Neural crest cell (in vitro differentiated cells): Measurements from ENCODE around the gene CELA3A. TPM values are rescaled to one million over a fixed set of nuclear protein-coding genes. Genes with fewer than 3 reads are reported as not detected.
"Not testable (repeated sequence)": the region's sequence is repeated elsewhere in the genome, so short reads cannot be mapped to it uniquely, and the experiment has no call there.

Experiments used
- DNase-seq: peaks from one replicate; pipeline ENCODE4 v3.0.0; 2021; ENCODE audit warnings: low read depth, mixed read lengths, low spot score
- H3K27ac Mint-ChIP-seq: one replicate; pipeline ENCODE4 v1.8.0; 2021; ENCODE audit warnings: mild to moderate bottlenecking, mixed read lengths; ENCODE audit not compliant: unreplicated experiment
- H3K27me3 Mint-ChIP-seq: 2 replicates; pipeline ENCODE4 v1.8.0; 2021; ENCODE audit warnings: low read depth, mild to moderate bottlenecking, mixed read lengths
- H3K36me3 Mint-ChIP-seq: 2 replicates; pipeline ENCODE4 v1.8.0; 2021; ENCODE audit warnings: low read depth, mild to moderate bottlenecking, mixed read lengths
- H3K4me1 Mint-ChIP-seq: 2 replicates; pipeline ENCODE4 v1.8.0; 2021; ENCODE audit warnings: mixed read lengths
- H3K4me3 Mint-ChIP-seq: one replicate; pipeline ENCODE4 v1.8.0; 2021; ENCODE audit warnings: mild to moderate bottlenecking, mixed read lengths
- H3K9me3 Mint-ChIP-seq: 2 replicates; pipeline ENCODE4 v1.8.0; 2021; ENCODE audit warnings: mixed read lengths
- total RNA-seq: library from RNA; stranded (reverse); gene quantifications from 2 replicates; pipeline ENCODE4 v1.2.1, GENCODE V29; 2021
- TF ChIP-seq, protein P1 (sequence below): fragments of 200-600 bp; sonication (generic); conservative IDR thresholded peaks from 2 replicates; pipeline ENCODE4 v1.5.0; 2021; ENCODE audit warnings: antibody characterized with exemption, mild to moderate bottlenecking

Gene CELA3A
- total RNA-seq, 1 donor from 2014 or later = not detected

DNA sequence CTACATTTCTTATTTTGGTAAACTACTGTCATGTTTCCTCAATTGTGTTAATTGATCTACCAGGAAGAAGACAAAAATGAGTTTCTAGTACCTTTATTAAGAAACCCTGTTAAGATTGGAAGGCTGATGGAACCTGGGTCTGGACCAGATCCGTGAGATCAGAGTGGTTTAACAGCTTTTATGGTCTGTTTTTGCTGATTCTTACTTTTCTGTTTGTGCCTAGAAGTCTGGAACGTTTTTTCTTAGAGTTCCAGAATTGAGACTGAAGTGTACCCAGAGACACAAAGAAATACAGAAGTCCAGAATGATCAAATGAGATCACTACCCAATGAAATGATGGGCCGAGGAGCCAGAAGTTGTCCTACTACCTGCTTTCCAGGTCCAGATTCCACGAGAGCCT, 28.6 kb downstream of the CELA3A start:
- no peak for DNase-seq
- Mint-ChIP-seq H3K36me3 (no peaks in the 10 kb centered on the region), H3K9me3 (no peaks in the 10 kb centered on the region), H3K4me3 (no peak overlapping the region), H3K4me1 (peaks cover 14% of the 10 kb centered on the region), H3K27me3 (no peaks in the 10 kb centered on the region), H3K27ac (peak overlapping the region; percentile 7)
- TF ChIP-seq, protein P1, sequence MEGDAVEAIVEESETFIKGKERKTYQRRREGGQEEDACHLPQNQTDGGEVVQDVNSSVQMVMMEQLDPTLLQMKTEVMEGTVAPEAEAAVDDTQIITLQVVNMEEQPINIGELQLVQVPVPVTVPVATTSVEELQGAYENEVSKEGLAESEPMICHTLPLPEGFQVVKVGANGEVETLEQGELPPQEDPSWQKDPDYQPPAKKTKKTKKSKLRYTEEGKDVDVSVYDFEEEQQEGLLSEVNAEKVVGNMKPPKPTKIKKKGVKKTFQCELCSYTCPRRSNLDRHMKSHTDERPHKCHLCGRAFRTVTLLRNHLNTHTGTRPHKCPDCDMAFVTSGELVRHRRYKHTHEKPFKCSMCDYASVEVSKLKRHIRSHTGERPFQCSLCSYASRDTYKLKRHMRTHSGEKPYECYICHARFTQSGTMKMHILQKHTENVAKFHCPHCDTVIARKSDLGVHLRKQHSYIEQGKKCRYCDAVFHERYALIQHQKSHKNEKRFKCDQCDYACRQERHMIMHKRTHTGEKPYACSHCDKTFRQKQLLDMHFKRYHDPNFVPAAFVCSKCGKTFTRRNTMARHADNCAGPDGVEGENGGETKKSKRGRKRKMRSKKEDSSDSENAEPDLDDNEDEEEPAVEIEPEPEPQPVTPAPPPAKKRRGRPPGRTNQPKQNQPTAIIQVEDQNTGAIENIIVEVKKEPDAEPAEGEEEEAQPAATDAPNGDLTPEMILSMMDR = no peak

DNA sequence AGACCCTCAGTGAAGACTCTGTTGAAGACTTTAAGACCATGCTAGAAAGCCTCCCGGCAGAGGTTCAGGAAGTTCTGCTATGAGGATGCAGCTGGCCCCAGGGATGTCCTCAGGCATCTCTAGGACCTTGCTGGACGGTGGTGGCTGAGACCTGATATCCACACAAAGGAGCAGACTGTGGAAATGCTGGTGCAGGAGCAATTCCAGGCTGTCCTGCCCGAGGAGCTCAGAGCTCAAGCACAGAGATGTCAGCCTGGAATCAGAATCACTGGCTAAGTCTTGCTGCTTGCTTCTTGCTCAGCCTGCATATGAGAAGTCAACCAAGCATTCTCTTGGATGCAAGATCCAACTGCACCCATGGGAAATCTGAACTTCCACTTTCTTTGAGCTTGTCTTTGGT, 29.0 kb downstream of the CELA3A start:
- TF ChIP-seq, protein P1 = no peak
- H3K4me3 Mint-ChIP-seq = no peak overlapping the region
- no peaks in the 10 kb centered on the region for H3K36me3 Mint-ChIP-seq
- H3K9me3 Mint-ChIP-seq = no peaks in the 10 kb centered on the region
- no peaks in the 10 kb centered on the region for H3K27me3 Mint-ChIP-seq
- H3K4me1 Mint-ChIP-seq = peaks cover 12% of the 10 kb centered on the region
- H3K27ac Mint-ChIP-seq = peak overlapping the region; percentile 40
- no peak for DNase-seq

DNA sequence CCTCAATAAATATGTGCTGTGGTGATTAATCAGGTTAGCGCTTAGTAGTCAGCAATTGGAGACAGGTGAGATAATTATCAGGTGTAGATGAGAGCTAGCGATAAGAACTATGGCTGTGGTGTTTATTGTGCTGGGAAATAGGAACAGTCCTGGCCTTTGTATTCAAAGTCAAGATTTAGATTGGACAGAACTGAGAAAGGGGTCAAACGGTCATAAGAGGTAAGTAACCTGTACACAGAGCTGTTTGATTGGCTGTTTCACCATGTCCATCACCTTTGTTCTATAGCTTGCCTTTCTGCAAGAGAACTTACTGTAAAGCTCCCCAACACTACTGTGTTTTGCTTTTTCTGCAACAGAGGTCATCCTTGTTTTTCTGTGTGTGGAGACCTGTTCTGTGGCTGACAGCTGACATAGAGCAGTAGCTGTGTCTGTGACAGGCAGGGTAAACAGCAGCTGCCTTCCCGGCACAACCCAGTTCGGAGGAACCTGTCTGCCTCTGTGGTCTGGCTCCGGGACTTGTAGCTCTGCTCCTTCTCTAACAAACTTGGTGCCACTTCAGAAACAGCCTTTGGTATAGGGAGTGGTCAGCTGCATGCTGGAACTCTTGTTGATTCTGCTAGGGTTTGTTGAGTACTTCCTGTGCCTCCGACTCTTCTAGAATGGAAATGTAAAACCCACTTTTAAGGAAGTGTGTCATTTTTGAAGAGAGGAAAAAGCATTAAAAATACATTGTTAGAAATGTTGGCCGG, 29.9 kb downstream of the CELA3A start:
- TF ChIP-seq, protein P1 = no peak
- no peaks in the 10 kb centered on the region for H3K36me3 Mint-ChIP-seq
- no peaks in the 10 kb centered on the region for H3K9me3 Mint-ChIP-seq

DNA sequence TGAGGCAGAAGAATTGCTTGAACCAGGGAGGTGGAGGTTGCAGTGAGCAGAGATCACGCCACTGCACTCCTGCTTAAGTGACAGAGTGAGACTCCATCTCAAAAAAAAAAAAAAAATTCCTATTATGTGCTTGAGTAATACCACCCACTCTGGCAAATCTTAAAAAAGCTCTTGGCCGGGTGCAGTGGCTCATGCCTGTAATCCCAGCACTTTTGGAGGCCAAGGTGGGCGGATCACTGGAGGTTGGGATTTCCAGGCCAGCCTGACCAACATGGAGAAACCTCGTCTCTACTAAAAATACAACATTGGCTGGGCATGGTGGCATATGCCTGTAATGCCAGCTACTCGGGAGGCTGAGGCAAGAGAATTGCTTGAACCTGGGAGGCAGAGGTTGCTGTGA, 33.4 kb downstream of the CELA3A start:
- not testable (repeated sequence) for H3K4me3 Mint-ChIP-seq, H3K36me3 Mint-ChIP-seq, H3K27ac Mint-ChIP-seq, DNase-seq, H3K9me3 Mint-ChIP-seq, H3K27me3 Mint-ChIP-seq
- peaks cover 19% of the 10 kb centered on the region for H3K4me1 Mint-ChIP-seq

More for the DNA sequence above, 29.9 kb downstream of the CELA3A start:
- H3K4me3 Mint-ChIP-seq = peak overlapping the region; percentile 39
- H3K27ac Mint-ChIP-seq = no peak overlapping the region
- no peak for DNase-seq
- peaks cover 6% of the 10 kb centered on the region for H3K4me1 Mint-ChIP-seq
- no peaks in the 10 kb centered on the region for H3K27me3 Mint-ChIP-seq

DNA sequence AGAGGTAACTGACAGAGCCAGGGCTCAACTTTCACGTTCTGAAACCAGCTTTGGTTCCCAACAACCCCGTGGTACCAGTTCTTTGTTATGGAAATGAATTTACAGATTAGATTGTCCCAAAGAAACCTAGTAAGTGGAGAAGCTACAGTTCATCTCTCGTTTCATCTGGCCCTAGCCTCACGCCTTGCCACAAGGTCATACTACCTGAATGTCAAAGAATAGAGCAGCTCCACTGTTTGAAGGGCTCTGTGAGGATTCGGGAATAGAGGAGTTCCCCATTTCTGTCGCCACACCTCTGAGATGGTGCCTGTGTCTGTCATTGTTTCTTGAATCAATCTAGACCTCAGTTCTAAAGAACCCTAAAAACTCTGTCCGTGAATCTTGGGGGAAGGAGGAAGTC, 36.1 kb downstream of the CELA3A start:
- Mint-ChIP-seq H3K9me3 (no peaks in the 10 kb centered on the region), H3K27ac (peak overlapping the region; percentile 58), H3K27me3 (no peaks in the 10 kb centered on the region), H3K4me3 (no peak overlapping the region), H3K36me3 (no peaks in the 10 kb centered on the region), H3K4me1 (peaks cover 25% of the 10 kb centered on the region)
- TF ChIP-seq, protein P1 = no peak
- no peak for DNase-seq

DNA sequence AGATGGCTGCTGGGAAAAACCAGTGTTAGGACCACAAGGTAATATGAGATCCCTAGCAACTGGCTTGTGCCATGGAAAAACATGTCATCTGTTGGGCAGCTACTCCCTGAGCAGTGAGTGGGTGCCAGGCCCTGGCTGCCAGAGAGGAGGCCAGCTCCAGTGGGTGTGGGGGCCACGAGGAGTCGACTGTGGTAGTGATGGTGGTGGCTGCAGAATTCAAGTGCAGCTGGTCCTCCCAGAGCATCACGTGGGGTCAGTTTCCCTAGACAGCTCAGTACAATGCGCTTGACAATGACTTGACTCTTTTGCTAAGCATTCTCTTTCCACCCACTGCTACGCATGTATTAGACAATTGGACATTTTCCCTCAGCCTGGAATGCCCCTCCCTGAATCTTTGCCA, 36.6 kb downstream of the CELA3A start:
- Mint-ChIP-seq H3K9me3 (no peaks in the 10 kb centered on the region), H3K36me3 (no peaks in the 10 kb centered on the region), H3K27me3 (no peaks in the 10 kb centered on the region), H3K4me3 (no peak overlapping the region), H3K27ac (no peak overlapping the region), H3K4me1 (peaks cover 25% of the 10 kb centered on the region)
- TF ChIP-seq, protein P1 = no peak
- DNase-seq = no peak
